NCI-H460 (cell line): Measurements from ENCODE around the gene PGLYRP2. TPM values are rescaled to one million over a fixed set of nuclear protein-coding genes. Genes with fewer than 3 reads are reported as not detected.

Experiments
- DNase-seq: peaks from one replicate; pipeline ENCODE4 v3.0.0-alpha.2; 2016; ENCODE audit warnings: low read depth; ENCODE audit errors: extremely low read depth
- small RNA-seq, 2 experiments: library from RNA; depleted of rRNA; stranded (forward); fragments of <200 nt; gene quantifications; one replicate each; pipeline ENCODE3, GENCODE V24; 2014
- total RNA-seq: library from RNA; depleted of rRNA; stranded (reverse); fragments of >200 nt; shearing (Covaris generic); gene quantifications from 2 replicates; pipeline ENCODE4 v1.2.3, GENCODE V29; 2014; rRNA removed

The PGLYRP2 gene
- total RNA-seq, 1 experiment from 2014 or later: not detected

DNA sequence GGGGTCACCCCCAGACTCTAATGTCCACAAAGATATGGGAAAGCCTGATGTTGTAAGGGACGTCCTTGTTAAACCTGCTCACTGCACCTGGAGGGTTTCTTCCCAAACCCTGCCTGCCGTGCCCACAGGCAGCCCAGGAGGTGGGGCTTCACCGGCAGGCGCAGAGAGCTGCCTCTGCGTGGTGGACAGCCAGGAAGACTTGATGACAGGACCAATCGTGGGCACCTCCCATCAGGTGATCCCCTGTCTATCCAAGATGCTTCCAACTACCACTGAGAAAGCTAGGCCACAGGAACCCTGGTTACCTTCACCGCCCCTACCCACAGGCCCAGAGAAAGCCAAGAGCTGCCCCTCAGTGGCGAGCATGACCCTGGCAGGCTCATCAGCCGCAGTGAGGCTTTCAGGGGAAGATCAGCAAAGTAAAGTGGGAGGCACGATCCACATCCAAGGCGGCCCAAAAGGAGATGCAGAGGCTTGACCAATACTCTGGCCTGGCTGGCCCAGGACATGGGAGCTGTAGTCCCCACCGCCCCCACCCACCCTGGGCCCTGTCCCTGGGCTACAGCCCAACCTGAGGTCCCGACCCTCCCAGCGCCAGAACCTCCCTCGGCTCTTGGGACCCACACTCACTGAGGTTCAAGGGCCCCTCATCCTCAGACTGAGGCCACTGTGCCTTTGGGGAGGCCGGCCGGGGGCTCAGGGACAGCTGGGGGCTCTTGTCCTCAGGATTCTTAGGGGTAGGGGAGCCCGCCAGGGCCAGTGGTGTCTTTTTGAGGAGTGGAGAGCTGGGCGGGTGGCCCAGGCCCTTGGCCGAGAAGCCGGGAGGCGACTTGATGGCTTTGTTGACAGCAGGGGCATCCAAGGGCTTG, 50.1 kb downstream of the PGLYRP2 start:
- no peak for DNase-seq

- no peak for DNase-seq
Observed at GRCh38 chr19:15427991-15428471, 51.3 kb downstream of the PGLYRP2 start.

GRCh38 chr19:15427350-15427700, 52.0 kb downstream of the PGLYRP2 start:
- DNase-seq: no peak

DNA sequence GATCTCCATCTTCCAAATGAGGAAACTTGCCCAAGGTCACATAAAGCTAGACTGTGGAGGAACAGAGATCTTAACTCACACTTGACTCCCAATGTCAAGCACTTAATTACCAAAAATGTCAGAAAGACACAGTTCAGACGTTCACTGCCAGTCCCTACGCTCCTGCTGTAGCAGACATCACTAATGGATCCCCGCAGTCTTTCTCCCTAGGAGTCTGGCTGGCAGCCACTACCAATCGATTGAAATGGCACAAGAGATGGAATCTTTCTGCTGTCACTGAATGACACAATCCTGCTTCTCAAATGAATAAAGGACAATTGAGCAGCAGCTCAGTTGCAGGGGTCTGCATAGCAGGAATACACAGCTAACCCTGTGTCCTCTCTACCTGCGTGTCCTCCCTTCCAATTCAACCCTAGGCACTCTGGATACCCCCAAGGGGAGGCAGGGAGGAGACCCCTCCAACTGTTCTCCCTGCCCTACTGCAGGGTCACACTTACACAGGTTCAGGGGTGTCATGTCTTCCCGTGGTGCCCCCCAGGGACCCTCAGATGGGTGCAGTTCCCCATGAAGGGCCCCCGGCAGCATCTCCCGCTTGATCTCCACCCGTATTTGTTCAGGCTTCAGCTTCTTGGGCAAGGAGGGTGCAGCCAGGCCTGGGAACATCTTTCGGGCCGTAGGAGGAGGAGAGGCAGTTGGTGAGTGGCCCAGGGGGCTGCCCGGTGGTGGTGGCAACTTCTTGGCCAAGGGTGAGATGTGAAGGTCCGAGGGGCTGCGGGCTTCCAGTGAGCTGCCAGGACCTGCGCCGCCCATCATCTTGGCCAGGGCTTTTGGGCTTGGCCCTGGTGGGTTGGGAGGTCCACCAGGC, 52.6 kb downstream of the PGLYRP2 start:
- DNase-seq: no peak

DNA sequence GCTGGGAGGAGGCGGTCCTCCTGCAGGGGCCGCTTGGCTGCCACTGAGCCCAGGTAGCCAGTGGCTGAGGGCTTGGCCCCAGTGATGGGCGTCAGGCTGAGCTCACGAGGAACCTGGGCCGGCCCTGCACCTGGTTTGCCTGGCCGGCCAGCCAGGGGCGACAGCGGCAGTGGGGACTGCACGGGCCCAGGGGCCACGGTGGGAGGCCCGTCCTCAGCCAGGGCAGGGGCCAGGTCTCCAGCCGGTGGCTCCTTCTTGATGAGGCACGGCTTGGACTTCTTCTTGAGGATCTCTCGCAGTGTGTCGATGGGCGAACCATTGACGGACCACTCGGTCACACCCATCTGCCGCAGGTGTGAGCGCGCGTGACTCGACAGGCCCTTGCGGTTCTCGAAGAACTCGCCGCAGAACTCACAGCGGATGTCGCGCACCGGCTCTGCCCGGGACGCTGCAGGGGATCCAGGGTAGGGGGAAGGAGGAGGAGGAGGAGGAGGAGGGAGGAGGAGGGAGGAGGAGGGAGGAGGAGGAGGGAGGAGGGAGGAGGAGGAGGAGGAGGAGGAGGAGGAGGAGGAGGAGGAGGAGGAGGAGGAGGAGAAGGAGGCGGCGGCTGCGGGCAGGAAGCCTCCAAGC, 53.9 kb downstream of the PGLYRP2 start:
- no peak for DNase-seq

- no peak for DNase-seq
Observed at GRCh38 chr19:15424692-15425272, 54.5 kb downstream of the PGLYRP2 start.

GRCh38 chr19:15424121-15424520, 55.2 kb downstream of the PGLYRP2 start:
- DNase-seq: no peak

DNA sequence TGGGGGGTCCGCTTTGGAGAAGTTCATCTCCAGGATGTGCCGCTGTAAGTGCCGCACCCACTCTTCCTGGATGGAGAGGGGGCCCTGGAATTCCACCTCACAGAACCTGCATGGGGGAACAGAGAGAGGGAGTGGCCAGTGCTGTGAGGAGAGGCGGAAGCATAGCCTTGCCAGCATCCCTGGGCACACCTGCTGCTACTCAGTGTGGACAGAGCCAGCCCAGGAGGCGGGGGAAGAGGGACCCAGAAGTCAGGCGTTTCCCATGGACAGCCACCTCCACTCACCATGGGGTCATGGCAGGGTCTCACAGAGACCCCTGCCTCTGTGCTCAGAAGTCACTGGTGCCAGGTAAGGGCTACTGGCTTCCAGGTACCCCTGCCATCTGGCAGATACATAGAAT, 56.2 kb downstream of the PGLYRP2 start:
- DNase-seq: no peak

GRCh38 chr19:15422296-15423075, 56.8 kb downstream of the PGLYRP2 start:
- no peak for DNase-seq

DNA sequence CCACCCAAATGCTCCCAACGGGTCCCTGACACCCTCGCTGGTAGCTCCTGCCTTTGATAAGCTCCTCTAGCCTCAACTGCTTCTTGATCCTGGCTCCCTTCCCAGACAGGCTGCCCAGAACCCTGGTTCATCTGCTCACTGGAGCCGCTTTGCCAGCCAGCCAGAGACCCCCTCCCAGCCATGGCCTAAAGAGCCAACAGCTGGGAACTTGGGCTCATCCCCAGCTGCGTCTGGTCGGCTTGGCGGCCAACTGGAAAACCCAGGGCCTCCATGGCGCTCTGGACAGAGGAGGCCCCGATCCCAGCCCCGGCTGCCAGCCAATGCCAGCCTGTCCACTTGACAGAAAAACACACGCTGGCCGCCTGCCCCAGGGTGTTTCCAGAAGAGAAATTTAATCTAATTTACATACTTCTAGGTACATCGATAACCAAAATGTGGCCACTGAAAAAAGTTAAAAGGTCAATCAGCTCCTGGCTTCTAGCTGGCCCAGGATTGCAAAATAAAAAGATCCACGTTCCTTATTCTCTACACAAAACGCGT, 57.5 kb downstream of the PGLYRP2 start:
- no peak for DNase-seq

GRCh38 chr19:15421136-15421695, 58.1 kb downstream of the PGLYRP2 start:
- no peak for DNase-seq

DNA sequence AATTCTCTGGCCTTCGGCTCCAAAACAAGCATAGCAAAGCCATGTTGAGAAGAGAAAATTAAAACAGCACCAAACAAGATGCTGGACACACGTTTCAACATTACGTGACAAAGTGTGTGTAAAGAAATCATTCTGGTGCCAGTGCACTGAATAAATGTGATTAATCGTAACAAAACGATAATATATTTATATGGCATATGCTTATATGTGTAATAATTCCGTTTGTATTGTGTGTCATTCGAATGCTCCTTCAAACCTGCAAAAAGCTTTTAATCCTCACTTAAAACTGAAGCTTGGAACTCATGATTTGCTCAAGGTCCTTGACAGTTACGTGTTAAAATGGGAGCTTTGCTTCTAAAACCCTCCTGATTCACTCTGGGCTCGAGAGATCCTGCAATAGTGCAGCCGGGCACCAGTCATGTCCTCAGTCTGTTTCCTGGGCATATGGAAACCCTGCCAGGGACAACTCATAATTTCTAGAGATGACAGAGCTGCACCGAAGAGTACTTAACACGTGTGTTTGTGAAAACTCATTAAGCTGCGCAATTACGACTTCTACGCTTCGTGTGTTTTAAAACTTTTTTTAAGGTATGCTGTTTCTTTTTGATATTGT, 59.8 kb downstream of the PGLYRP2 start:
- no peak for DNase-seq

Small RNAs within 50 kb of the gene (small RNA-seq; reads per million reads assigned to genes)
- gene MIR1470: 0 reads per million in 2 experiments

Other genes starting within 250 kb of the PGLYRP2 start
- gene EPHX3, start 247.1 kb downstream of the PGLYRP2 start, total RNA-seq: 0.17 and 0.22 TPM in 2 replicates
- 23.4 and 23.9 TPM in 2 replicates for gene BRD4, start 147.0 kb downstream of the PGLYRP2 start, total RNA-seq
- 15.3 and 17.9 TPM in 2 replicates for gene AKAP8, start 99.7 kb downstream of the PGLYRP2 start, total RNA-seq
- 47.2 and 49.4 TPM in 2 replicates for gene AKAP8L, start 60.5 kb downstream of the PGLYRP2 start, total RNA-seq
- gene WIZ, start 29.5 kb downstream of the PGLYRP2 start, total RNA-seq: 9.3 and 10.0 TPM in 2 replicates
- gene RASAL3, start 15.0 kb downstream of the PGLYRP2 start, total RNA-seq: not detected in 2 replicates
- gene CYP4F22, start 29.0 kb upstream of the PGLYRP2 start, total RNA-seq: not detected in 2 replicates
- gene CYP4F8, start 135.7 kb upstream of the PGLYRP2 start, total RNA-seq: not detected in 2 replicates
- gene CYP4F3, start 161.4 kb upstream of the PGLYRP2 start, total RNA-seq: 2.9 and 3.0 TPM in 2 replicates
- gene CYP4F12, start 193.6 kb upstream of the PGLYRP2 start, total RNA-seq: not detected in 2 replicates
- gene OR10H2, start 248.5 kb upstream of the PGLYRP2 start, total RNA-seq: not detected in 2 replicates